Measurements from ENCODE around the gene COL8A2. TPM values are rescaled to one million over a fixed set of nuclear protein-coding genes. Genes with fewer than 3 reads are reported as not detected.

COL8A2 gene
- total RNA-seq, 1 donor from 2014 or later: 1.2 TPM

DNA sequence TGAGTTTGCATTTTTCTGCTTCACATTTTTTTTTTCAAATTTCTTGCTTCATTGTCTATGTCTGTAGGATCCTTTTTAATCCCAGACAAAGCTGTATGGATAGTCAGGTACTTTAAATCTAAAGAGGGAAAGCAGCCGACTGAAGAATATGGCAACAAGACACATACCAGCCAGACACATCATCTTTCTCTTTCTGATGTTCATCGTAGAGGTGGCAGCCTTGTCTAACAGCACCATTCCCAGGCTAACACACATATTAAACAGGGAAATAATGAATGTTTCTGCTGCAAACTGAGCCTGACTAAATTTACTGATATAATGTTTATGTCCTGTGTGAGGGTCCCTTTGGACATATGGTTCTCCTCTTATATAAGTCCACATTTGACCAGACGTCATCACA is 44.8 kb downstream of the COL8A2 start:
- TF ChIP-seq, protein P1, sequence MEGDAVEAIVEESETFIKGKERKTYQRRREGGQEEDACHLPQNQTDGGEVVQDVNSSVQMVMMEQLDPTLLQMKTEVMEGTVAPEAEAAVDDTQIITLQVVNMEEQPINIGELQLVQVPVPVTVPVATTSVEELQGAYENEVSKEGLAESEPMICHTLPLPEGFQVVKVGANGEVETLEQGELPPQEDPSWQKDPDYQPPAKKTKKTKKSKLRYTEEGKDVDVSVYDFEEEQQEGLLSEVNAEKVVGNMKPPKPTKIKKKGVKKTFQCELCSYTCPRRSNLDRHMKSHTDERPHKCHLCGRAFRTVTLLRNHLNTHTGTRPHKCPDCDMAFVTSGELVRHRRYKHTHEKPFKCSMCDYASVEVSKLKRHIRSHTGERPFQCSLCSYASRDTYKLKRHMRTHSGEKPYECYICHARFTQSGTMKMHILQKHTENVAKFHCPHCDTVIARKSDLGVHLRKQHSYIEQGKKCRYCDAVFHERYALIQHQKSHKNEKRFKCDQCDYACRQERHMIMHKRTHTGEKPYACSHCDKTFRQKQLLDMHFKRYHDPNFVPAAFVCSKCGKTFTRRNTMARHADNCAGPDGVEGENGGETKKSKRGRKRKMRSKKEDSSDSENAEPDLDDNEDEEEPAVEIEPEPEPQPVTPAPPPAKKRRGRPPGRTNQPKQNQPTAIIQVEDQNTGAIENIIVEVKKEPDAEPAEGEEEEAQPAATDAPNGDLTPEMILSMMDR (IDR thresholded peaks at IDR 0.05; ENCODE audit: insufficient read depth, low read length, poor library complexity, severe bottlenecking): no peak
- no peaks in the 10 kb centered on the region for H3K27me3 ChIP-seq (ENCODE audit: control insufficient read depth, insufficient read depth, low read length)
- DNase-seq (ENCODE audit: low read depth): no peak

DNA sequence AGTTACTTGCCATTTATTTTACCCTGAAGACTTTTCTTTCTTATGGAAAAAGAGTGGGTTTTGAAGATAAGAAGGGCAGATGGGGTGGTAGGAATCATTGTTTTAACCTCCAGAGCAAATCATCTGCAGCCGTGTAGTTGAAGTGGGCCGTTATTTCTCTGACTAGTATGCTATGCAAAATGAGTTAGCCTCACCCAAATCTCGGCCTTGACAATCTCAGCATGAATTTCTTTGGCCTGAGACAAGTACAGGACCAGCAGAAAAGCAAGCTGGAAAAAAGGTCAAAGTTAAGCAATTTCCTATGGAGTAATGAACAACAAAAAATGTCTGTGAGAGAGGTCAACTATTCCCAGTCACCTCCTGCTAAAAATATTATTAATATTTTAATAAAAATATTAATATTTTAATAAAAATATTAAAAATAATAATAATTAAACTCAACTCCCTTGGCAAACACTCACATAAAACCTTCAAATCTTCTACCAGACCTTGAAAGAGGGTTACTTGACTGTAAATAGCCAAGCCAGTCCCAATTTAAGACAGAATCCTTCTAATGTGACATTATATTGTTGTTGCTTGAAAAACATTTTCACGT is 47.9 kb downstream of the COL8A2 start:
- TF ChIP-seq, protein P1 (IDR thresholded peaks at IDR 0.05; ENCODE audit: insufficient read depth, low read length, poor library complexity, severe bottlenecking): no peak
- H3K36me3 ChIP-seq (ENCODE audit: control insufficient read depth, insufficient read depth, low read length): no peaks in the 10 kb centered on the region
- H3K27me3 ChIP-seq (ENCODE audit: control insufficient read depth, insufficient read depth, low read length): no peaks in the 10 kb centered on the region
- no peak for DNase-seq (ENCODE audit: low read depth)
- no peak overlapping the region for H3K4me3 ChIP-seq (ENCODE audit: low read depth, low read length)

More for the DNA sequence above, 44.8 kb downstream of the COL8A2 start:
- H3K4me3 ChIP-seq (ENCODE audit: low read depth, low read length): no peak overlapping the region
- no peaks in the 10 kb centered on the region for H3K36me3 ChIP-seq (ENCODE audit: control insufficient read depth, insufficient read depth, low read length)

DNA sequence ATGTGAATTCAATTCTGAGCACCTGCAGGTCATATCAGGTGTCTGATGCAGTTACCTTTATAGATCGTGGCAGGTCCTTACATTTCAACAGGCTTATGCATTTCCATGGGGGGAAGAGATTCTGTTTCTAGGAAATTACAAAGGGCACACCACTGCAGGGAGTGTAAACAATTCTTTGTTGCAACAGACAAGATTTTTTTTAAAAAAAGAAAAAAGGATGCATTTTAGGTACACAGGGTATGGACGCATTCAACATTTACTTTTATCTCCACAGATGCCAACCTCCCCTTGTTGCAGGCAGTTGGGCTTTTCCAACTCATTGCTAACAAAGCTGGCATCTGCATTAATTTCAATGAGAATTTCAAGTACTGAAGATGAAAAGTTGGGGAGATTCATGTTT is 54.7 kb downstream of the COL8A2 start:
- H3K27me3 ChIP-seq (ENCODE audit: control insufficient read depth, insufficient read depth, low read length): no peaks in the 10 kb centered on the region
- H3K4me3 ChIP-seq (ENCODE audit: low read depth, low read length): no peak overlapping the region
- H3K36me3 ChIP-seq (ENCODE audit: control insufficient read depth, insufficient read depth, low read length): no peaks in the 10 kb centered on the region
- DNase-seq (ENCODE audit: low read depth): no peak
- TF ChIP-seq, protein P1 (IDR thresholded peaks at IDR 0.05; ENCODE audit: insufficient read depth, low read length, poor library complexity, severe bottlenecking): no peak

DNA sequence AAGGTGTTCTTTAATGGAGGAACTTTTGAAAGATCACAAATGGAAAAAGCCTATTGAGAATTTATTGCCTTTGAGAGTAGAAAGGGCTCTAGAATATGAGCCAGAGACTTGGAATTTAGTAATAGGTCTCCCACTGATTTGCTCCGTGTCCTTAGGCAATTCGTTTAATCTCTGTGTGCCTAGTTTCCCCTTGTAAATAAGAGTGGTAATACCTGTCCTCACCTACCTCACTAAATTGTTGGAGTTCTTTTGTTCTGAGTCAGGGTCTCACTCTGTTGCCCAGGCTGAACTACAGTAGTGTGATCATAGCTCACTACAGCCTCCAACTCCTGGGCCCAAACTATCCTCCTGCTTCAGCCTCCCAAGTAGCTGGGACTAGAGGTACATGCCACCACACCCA is 56.2 kb downstream of the COL8A2 start:
- Histone ChIP-seq H3K27me3 (ENCODE audit: control insufficient read depth, insufficient read depth, low read length) (no peaks in the 10 kb centered on the region), H3K4me3 (ENCODE audit: low read depth, low read length) (no peak overlapping the region), H3K36me3 (ENCODE audit: control insufficient read depth, insufficient read depth, low read length) (no peaks in the 10 kb centered on the region)
- TF ChIP-seq, protein P1 (IDR thresholded peaks at IDR 0.05; ENCODE audit: insufficient read depth, low read length, poor library complexity, severe bottlenecking): no peak
- no peak for DNase-seq (ENCODE audit: low read depth)

DNA sequence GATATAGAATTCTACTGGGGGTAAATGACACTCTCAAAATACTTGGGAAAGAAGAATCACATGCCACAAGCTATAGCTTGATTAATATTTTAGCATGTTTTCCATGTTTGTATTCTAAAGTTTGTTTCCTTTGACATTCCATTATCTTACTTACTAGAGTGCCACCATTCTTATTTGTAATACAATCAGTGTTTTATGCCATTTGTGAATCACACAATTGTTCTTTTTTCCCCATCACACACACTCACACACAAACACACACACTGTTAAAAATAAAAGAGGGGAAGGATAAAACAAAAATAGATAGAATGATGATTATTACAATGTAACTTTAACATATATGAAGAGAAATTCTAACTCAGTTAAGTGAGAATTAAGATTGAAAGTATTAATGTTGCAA is 57.2 kb downstream of the COL8A2 start:
- TF ChIP-seq, protein P1 (IDR thresholded peaks at IDR 0.05; ENCODE audit: insufficient read depth, low read length, poor library complexity, severe bottlenecking): no peak
- no peak for DNase-seq (ENCODE audit: low read depth)

DNA sequence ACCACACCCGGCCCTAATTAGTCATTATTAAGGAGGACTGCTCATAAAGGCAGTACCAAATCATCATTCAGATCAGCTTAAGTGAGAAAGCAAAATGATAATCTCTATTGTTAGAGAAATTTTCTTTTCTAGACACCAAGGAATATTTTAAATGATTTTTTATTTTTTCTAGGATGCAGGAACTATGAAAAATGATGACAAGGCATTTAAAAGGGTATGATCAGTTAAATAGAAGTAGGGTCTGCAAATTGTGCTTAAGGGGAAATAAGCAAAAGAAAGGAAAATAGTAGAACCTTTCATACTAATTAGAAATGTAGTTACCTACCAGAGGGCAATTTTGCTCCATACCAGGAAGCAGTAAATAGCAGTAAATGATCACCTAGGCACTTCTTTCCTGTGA is 62.7 kb downstream of the COL8A2 start:
- Histone ChIP-seq H3K36me3 (ENCODE audit: control insufficient read depth, insufficient read depth, low read length) (no peaks in the 10 kb centered on the region), H3K4me3 (ENCODE audit: low read depth, low read length) (no peak overlapping the region), H3K27me3 (ENCODE audit: control insufficient read depth, insufficient read depth, low read length) (no peaks in the 10 kb centered on the region)
- TF ChIP-seq, protein P1 (IDR thresholded peaks at IDR 0.05; ENCODE audit: insufficient read depth, low read length, poor library complexity, severe bottlenecking): no peak
- no peak for DNase-seq (ENCODE audit: low read depth)

More for the DNA sequence above, 57.2 kb downstream of the COL8A2 start:
- H3K36me3 ChIP-seq (ENCODE audit: control insufficient read depth, insufficient read depth, low read length): no peaks in the 10 kb centered on the region
- H3K4me3 ChIP-seq (ENCODE audit: low read depth, low read length): no peak overlapping the region
- no peaks in the 10 kb centered on the region for H3K27me3 ChIP-seq (ENCODE audit: control insufficient read depth, insufficient read depth, low read length)

Measured in kidney epithelial cell (primary cell).